Hematopoietic multipotent progenitor cell treated with erythropoietin and hydrocortisone succinate and interleukin-3 and kit ligand, for 6 days (in vitro differentiated cells): Measurements from ENCODE around the gene CLCN6.
A peak's percentile ranks its signal among the peaks of the same experiment; 100 is the strongest.

ENCODE experiments used
- DNase-seq: peaks from one replicate; pipeline ENCODE4 v3.0.0-alpha.2; 2015

Gene CLCN6

GRCh38 chr1:11831945-11832725 is 26.1 kb downstream of the CLCN6 start:
- DNase-seq = no peak

DNA sequence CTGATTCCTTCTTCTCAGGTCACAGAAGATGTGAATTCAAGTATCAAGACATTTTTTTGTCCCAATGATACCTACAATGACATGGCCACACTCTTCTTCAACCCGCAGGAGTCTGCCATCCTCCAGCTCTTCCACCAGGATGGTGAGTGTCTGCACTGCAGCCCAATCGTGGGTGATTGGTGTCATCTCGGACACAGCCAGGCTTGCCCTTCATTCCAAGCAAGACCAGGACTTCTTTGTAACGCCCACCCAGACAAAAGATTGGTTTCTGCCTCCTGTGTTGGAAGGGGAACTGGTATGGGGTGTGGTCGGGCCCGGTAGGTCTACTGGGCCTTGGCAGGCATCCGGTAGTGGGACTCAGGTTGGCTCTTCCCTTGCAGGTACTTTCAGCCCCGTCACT is 27.5 kb downstream of the CLCN6 start:
- DNase-seq = no peak

- DNase-seq = no peak
These were observed 27.9 kb downstream of the CLCN6 start for GRCh38 chr1:11833900-11834299.

DNA sequence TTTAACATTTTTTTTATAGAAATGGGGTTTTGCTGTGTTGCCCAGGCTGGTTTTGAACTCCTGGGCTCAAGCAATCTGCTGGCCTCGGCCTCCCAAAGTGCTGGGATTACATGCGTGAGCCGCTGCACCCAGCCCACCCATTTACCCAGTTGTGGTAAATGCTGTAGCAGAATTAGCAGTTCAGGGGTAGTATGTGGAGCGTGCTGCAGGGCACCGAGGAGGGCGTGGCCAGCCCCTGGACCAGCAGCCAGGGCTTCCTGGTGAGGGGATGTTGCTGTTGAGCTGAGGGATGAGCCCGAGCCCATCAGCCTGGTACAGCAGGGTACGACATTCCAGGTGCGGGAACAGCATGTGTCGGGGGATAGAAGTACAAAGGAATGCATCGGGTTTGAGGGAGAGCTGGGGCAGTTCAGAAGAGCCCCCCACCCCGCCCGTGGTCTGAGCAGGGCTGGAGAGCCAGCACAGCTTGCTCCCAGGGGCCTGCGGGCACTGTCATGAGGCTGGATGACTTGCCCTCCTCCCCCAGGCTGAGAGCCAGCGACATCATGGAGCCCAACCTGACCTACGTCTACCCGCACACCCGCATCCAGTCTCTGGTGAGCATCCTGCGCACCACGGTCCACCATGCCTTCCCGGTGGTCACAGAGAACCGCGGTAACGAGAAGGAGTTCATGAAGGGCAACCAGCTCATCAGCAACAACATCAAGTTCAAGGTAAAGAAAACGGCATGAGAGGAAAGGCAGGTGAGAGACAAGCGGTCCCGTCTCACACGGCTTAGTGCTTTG is 29.6 kb downstream of the CLCN6 start:
- DNase-seq = no peak

- DNase-seq = no peak
These were observed 31.2 kb downstream of the CLCN6 start for GRCh38 chr1:11836955-11837766.

GRCh38 chr1:11837767-11838348 is 31.9 kb downstream of the CLCN6 start:
- DNase-seq = no peak

GRCh38 chr1:11838349-11839272 is 32.6 kb downstream of the CLCN6 start:
- peak; percentile 85 for DNase-seq

DNA sequence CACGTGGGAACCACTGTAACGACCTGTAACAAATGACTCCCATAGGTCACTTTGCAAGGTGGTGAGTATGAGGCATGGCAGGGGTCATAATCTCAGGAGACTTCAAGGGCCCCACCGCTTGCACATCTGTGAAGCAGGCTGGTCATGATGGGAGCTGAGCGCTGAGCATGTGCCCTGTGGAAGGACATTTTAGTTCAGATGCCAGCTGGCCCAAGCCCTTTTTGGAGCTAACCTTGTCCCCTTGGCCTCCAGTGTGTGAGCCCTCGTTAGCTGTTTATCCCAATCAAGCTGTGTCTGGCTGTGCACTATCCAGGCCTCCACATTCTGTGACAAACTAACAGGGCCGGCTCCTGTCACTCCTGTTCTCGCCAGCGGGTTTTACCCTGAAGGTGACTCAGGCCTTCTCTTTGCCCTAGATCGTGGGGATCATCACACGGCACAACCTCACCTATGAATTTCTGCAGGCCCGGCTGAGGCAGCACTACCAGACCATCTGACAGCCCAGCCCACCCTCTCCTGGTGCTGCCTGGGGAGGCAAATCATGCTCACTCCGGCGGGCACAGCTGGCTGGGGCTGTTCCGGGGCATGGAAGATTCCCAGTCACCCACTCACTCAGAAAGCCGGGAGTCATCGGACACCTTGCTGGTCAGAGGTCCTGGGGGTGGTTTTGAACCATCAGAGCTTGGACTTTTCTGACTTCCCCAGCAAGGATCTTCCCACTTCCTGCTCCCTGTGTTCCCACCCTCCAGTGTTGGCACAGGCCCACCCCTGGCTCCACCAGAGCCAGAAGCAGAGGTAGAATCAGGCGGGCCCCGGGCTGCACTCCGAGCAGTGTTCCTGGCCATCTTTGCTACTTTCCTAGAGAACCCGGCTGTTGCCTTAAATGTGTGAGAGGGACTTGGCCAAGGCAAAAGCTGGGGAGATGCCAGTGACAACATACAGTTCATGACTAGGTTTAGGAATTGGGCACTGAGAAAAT is 34.0 kb downstream of the CLCN6 start:
- no peak for DNase-seq

GRCh38 chr1:11841245-11842153 is 35.5 kb downstream of the CLCN6 start:
- DNase-seq = peak; percentile 94

GRCh38 chr1:11842154-11843041 is 36.4 kb downstream of the CLCN6 start:
- peak; percentile 100 for DNase-seq

DNA sequence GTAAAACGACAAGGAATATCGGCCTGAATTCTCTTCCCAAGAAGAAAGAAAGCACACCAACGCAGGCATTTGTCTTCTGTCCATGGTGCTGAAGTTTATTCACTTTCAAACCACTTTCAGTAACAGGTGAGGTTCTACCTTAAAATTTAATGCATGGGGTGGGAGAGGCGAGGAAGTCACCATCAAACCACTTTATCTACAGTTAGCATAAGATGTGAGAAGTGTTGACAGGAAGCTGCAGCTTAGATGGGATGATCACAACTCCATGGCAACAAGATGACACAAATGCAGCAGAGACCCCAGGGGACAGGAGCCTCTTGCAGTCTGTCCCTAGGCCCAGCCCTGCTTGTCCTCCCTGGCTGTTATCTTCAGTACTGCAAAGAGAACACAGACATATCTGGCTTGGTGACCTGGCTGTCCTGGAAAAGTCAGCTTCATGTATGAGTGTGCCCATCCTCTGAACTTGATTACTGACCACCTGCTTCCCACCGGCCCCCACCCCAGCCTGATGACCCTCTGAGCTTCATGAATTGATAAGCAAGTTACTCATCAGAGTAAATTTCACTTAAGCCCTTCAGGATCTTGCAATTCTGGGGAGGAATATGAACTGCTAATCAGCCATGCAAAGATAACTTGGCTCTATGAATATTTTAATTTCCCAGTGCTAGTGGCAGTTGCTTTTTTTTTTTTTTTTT is 39.8 kb downstream of the CLCN6 start:
- DNase-seq = peak; percentile 81

GRCh38 chr1:11847667-11848372 is 41.8 kb downstream of the CLCN6 start, which contains the start of gene NPPA:
Gene NPPA (minus strand): TSS chr1:11847783. CDS start chr1:11847684, 99 bp downstream.
- no peak for DNase-seq

GRCh38 chr1:11848373-11848700 is 42.3 kb downstream of the CLCN6 start:
- DNase-seq = no peak

- DNase-seq = no peak
These were observed 44.2 kb downstream of the CLCN6 start for GRCh38 chr1:11850156-11850555.

DNA sequence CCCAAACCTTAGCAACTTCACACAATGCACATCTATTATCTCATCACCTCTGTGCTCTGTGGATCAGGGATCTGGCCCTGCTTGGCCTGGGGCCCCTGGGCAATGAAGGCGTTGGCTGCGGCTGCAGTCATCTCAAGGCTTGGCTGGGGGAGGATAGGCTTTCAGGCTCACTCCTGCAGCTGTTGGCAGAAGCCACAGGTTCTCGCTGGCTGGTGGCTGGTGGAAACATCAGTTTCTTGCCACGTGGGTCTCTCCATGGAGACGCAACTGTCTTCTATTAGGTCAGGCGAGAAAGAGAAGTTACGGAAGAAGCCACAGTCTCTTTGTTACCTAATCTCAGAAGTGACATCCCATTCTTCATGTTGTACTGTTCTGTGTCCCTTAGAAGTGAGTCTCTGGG is 45.2 kb downstream of the CLCN6 start:
- DNase-seq = peak; percentile 70

DNA sequence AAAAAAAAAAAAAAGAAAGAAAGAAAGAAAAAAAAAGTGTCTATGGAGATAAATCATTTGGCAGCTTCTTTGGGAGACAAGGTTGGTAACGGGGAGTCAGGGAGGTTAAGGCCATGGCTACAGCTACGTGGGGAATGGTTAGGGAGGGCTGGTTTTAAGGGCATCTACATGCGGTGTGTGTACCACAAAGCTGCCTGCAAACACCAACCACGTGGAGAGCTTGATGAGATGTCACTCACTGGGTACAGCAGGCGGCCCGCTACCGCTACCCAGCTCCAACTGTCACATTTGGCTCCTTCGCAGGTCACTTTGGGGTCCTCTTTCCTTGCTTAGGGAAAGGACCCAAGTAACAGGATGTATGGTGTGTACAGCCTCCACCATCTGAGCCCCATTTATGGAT is 48.5 kb downstream of the CLCN6 start:
- no peak for DNase-seq

DNA sequence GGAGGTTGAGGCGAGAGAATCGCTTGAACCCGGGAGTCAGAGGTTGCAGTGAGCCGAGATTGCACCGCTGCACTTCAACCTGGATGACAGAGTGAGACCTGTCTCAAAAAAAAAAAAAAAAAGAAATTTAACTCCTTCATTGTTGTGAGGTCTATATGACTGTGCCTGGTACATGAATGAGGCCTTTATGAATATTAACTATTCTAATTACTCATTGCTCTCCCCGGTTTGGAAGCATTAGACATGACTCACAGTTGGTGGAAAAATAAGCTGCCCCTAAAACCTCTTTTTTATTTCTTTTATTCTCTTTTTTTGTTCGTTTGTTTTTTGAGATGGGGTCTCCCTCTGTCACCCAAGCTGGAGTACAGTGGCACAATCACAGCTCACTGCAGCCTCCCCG is 49.4 kb downstream of the CLCN6 start:
- no peak for DNase-seq
